Brain pericyte (primary cell): Measurements from ENCODE around the gene ADGRD1.

Experiments
- DNase-seq: peaks from one replicate; pipeline ENCODE4 v3.0.0-alpha.2; 2012; ENCODE audit warnings: low read depth, low spot score

The ADGRD1 gene

GRCh38 chr12:131090274-131091210 lies 136.8 kb downstream of the ADGRD1 start:
- no peak for DNase-seq

- DNase-seq = no peak
Observed at GRCh38 chr12:131091413-131091975, 137.8 kb downstream of the ADGRD1 start.

- DNase-seq = no peak
Observed at GRCh38 chr12:131091976-131092691, 138.4 kb downstream of the ADGRD1 start.

- no peak for DNase-seq
Observed at GRCh38 chr12:131092901-131093603, 139.3 kb downstream of the ADGRD1 start.

GRCh38 chr12:131093604-131093955 lies 139.9 kb downstream of the ADGRD1 start:
- DNase-seq = no peak

GRCh38 chr12:131093971-131094830 lies 140.5 kb downstream of the ADGRD1 start:
- DNase-seq = no peak

GRCh38 chr12:131094831-131095805 lies 141.4 kb downstream of the ADGRD1 start:
- DNase-seq = no peak

- no peak for DNase-seq
Observed at GRCh38 chr12:131095826-131096680, 142.3 kb downstream of the ADGRD1 start.

- no peak for DNase-seq
Observed at GRCh38 chr12:131096681-131097181, 143.0 kb downstream of the ADGRD1 start.

GRCh38 chr12:131097202-131098177 lies 143.8 kb downstream of the ADGRD1 start:
- DNase-seq = no peak

GRCh38 chr12:131098178-131098981 lies 144.7 kb downstream of the ADGRD1 start:
- DNase-seq = no peak

- no peak for DNase-seq
Observed at GRCh38 chr12:131100031-131100674, 146.4 kb downstream of the ADGRD1 start.

- DNase-seq = no peak
Observed at GRCh38 chr12:131101006-131101405, 147.3 kb downstream of the ADGRD1 start.

- DNase-seq = no peak
Observed at GRCh38 chr12:131101703-131102492, 148.2 kb downstream of the ADGRD1 start.

- DNase-seq = no peak
Observed at GRCh38 chr12:131102493-131102931, 148.8 kb downstream of the ADGRD1 start.
